K562 (cell line): ENCODE measurements around the gene PPM1F. TPM values are rescaled to one million over a fixed set of nuclear protein-coding genes. Genes with fewer than 3 reads are reported as not detected.

Experiments used
- CBX8 ChIP-seq: fragments of 200-600 bp; sonication (generic); IDR thresholded peaks from 2 replicates; pipeline ENCODE4 v1.6.1; 2012; ENCODE audit warnings: borderline replicate concordance, mixed run types, low read depth, mild to moderate bottlenecking, moderate library complexity, mixed read lengths, low read length, control low read depth, inconsistent platforms; ENCODE audit not compliant: poor library complexity, severe bottlenecking; ENCODE audit errors: extremely low read depth
- ESRRA ChIP-seq: fragments of 450-650 bp; IDR thresholded peaks from 2 replicates; pipeline ENCODE4 v1.6.1; 2014; ENCODE audit warnings: low read depth, mild to moderate bottlenecking, moderate library complexity, borderline replicate concordance
- FOXA3 ChIP-seq, 2 experiments: fragments of 450-650 bp in 1 of 2; sonication (generic) in 1 of 2; formaldehyde crosslinking; IDR thresholded peaks in 1 of 2; conservative IDR thresholded peaks in 1 of 2; 2 replicates each; pipeline versions ENCODE4 v1.4.0 to v1.8.0; 2020 to 2022; ENCODE audit warnings: mild to moderate bottlenecking in 2 of 2, missing genetic modification reagents in 1 of 2
- GATAD2B ChIP-seq: fragments of 450-650 bp; IDR thresholded peaks from 2 replicates; pipeline ENCODE4 v1.6.1; 2017; ENCODE audit warnings: mild to moderate bottlenecking, borderline replicate concordance
- HNRNPK ChIP-seq: fragments of 200-400 bp; formaldehyde crosslinking; IDR thresholded peaks from one replicate; pipeline ENCODE4 v1.6.1; 2018; ENCODE audit warnings: mild to moderate bottlenecking, low read depth, low read length; ENCODE audit not compliant: poor library complexity, severe bottlenecking
- MECOM ChIP-seq: fragments of 250-450 bp; sonication (Bioruptor Pico); IDR thresholded peaks from 2 replicates; pipeline ENCODE4 v1.8.0; 2022; ENCODE audit warnings: inconsistent platforms
- MITF ChIP-seq: IDR thresholded peaks from 2 replicates; pipeline ENCODE4 v1.6.1; 2014; ENCODE audit warnings: antibody characterized with exemption
- MYNN ChIP-seq, 2 experiments: sonication (generic); formaldehyde crosslinking in 1 of 2; IDR thresholded peaks; 2 replicates each; pipeline versions ENCODE4 v1.5.0 to v1.6.1; 2016 to 2020; ENCODE audit warnings: antibody characterized with exemption in 1 of 2, missing genetic modification reagents in 1 of 2
- PCBP2 ChIP-seq: fragments of 200-400 bp; formaldehyde crosslinking; IDR thresholded peaks from 2 replicates; pipeline ENCODE4 v1.6.1; 2018; ENCODE audit warnings: low read length, low read depth, mild to moderate bottlenecking, moderate library complexity; ENCODE audit not compliant: poor library complexity, severe bottlenecking
- POU5F1 ChIP-seq: fragments of 150-350 bp; IDR thresholded peaks from 2 replicates; pipeline ENCODE4 v1.6.1; 2014; ENCODE audit warnings: borderline replicate concordance, low read length, low read depth, mild to moderate bottlenecking; ENCODE audit not compliant: partially characterized antibody
- SRF ChIP-seq, 2 experiments: fragments of 250-450, 450-650 bp in 1 of 2; sonication (Bioruptor Pico) in 1 of 2; sonication (generic) in 1 of 2; formaldehyde crosslinking; IDR thresholded peaks; 2 replicates each; pipeline versions ENCODE4 v1.5.0 to v1.5.1; 2020 to 2022; ENCODE audit warnings: mild to moderate bottlenecking in 1 of 2, missing genetic modification reagents in 1 of 2
- TAL1 ChIP-seq: fragments of 450-650 bp; IDR thresholded peaks from 2 replicates; pipeline ENCODE4 v1.6.1; 2016; ENCODE audit warnings: mild to moderate bottlenecking
- TCF7L2 ChIP-seq: fragments of 150-350 bp; IDR thresholded peaks from 2 replicates; pipeline ENCODE4 v1.6.1; 2016; ENCODE audit warnings: low read depth, mild to moderate bottlenecking, low read length, moderate library complexity
- TRIM28 ChIP-seq: fragments of 450-650 bp; IDR thresholded peaks from 2 replicates; pipeline ENCODE4 v1.6.1; 2017
- U2AF1 ChIP-seq: fragments of 200-400 bp; formaldehyde crosslinking; optimal IDR thresholded peaks from 2 replicates; pipeline ENCODE3; 2017; ENCODE audit warnings: mild to moderate bottlenecking, low read depth, low read length, moderate library complexity
- USF1 ChIP-seq: sonication (generic); formaldehyde crosslinking; IDR thresholded peaks from 2 replicates; pipeline ENCODE4 v1.9.0; 2022; ENCODE audit warnings: mild to moderate bottlenecking, missing genetic modification reagents
- YY1 ChIP-seq, 3 experiments: IDR thresholded peaks; 2 replicates each; pipeline ENCODE4 v1.6.1; 2011; ENCODE audit warnings: low read length in 2 of 3, mild to moderate bottlenecking in 2 of 3, moderate library complexity in 2 of 3, borderline replicate concordance in 1 of 3, control low read depth in 1 of 3, low read depth in 1 of 3; ENCODE audit not compliant: insufficient read depth in 3 of 3, insufficient replicate concordance in 2 of 3, control insufficient read depth in 1 of 3, insufficient read length in 1 of 3; ENCODE audit errors: extremely low read depth in 1 of 3
- ZKSCAN8 ChIP-seq: fragments of 200-800 bp; sonication (Bioruptor generic); IDR thresholded peaks from 2 replicates; pipeline ENCODE4 v1.6.1; 2016; ENCODE audit warnings: missing genetic modification characterization, missing compliant biosample characterization
- polyA plus RNA-seq, 8 experiments: library from polyadenylated mRNA; depleted of rRNA in 4 of 8; stranded (reverse) in 5 of 8; unstranded in 3 of 8; fragments of >200 nt; fragmentation: Nextera tagmentation in 2 of 8; fragmentation: Illumina TruSeq in 1 of 8; extraction: Ambion mirVana in 2 of 8; extraction: Trizol in 1 of 8; gene quantifications; 2 replicates each; pipeline versions ENCODE4 v1.2.1 to v1.2.3, GENCODE V29; 2011 to 2014; ENCODE audit warnings: inconsistent platforms in 1 of 8, missing spikeins in 1 of 8
- total RNA-seq, 7 experiments: library from RNA; depleted of rRNA in 6 of 7; stranded (reverse); fragments of >200 nt in 6 of 7; fragmentation: Illumina TruSeq in 2 of 7; extraction: Trizol in 2 of 7; gene quantifications; 2 replicates each; pipeline versions ENCODE4 v1.2.1 to v1.2.3, GENCODE V29; 2011 to 2021; ENCODE audit warnings: low replicate concordance in 1 of 7

PPM1F gene
- total and polyA plus RNA-seq, 9 of the 15 experiments (the other 6 are each of a cell fraction or from before 2014, with no cell fraction given): 2.1 to 159 (median 64.0) TPM

GRCh38 chr22:21967693-21968271 is 15.1 kb upstream of the PPM1F start (continued):
- no peak for TF ChIP-seq POU5F1
- TF ChIP-seq TCF7L2: no peak
- TF ChIP-seq TAL1: no peak
- TF ChIP-seq U2AF1: no peak
- peak; percentile 41; the same call in 1 of the 2 replicates for TF ChIP-seq USF1 (CRISPR knock-in tag)
- TF ChIP-seq MITF: no peak
- TF ChIP-seq CBX8: no peak
- TF ChIP-seq MECOM (CRISPR knock-in tag): no peak
- TF ChIP-seq FOXA3 (CRISPR knock-in tag; conservative IDR thresholded peaks at IDR 0.05 in 1 of 2, IDR thresholded peaks at IDR 0.05 in 1 of 2): 0 out of 4 replicates have a peak, but pooled peaks of 1 of the 2 experiments have one; percentile 17
- TF ChIP-seq GATAD2B: no peak
- TF ChIP-seq ZKSCAN8: no peak
- 0 out of 4 replicates have a peak, but pooled peaks of 1 of the 2 experiments have one; percentile 12 for TF ChIP-seq SRF (CRISPR knock-in tag; IDR thresholded peaks at IDR 0.05)
- no peak for TF ChIP-seq PCBP2
- no peak for TF ChIP-seq YY1 (IDR thresholded peaks at IDR 0.05; ENCODE audit: borderline replicate concordance in 1 of 3, control insufficient read depth in 1 of 3, extremely low read depth in 1 of 3, insufficient read depth in 3 of 3, insufficient read length in 1 of 3, insufficient replicate concordance in 2 of 3, low read depth in 1 of 3, low read length in 2 of 3)
- TF ChIP-seq MYNN (IDR thresholded peaks at IDR 0.05): no peak
- TF ChIP-seq MYNN (CRISPR knock-in tag; IDR thresholded peaks at IDR 0.05): no peak
- no peak for TF ChIP-seq TRIM28
- no peak for TF ChIP-seq ESRRA
- TF ChIP-seq HNRNPK: no peak
